ENCODE results near the gene COPE.
"Not testable (repeated sequence)": the region's sequence is repeated elsewhere in the genome, so short reads cannot be mapped to it uniquely, and the experiment has no call there.

Gene COPE

DNA sequence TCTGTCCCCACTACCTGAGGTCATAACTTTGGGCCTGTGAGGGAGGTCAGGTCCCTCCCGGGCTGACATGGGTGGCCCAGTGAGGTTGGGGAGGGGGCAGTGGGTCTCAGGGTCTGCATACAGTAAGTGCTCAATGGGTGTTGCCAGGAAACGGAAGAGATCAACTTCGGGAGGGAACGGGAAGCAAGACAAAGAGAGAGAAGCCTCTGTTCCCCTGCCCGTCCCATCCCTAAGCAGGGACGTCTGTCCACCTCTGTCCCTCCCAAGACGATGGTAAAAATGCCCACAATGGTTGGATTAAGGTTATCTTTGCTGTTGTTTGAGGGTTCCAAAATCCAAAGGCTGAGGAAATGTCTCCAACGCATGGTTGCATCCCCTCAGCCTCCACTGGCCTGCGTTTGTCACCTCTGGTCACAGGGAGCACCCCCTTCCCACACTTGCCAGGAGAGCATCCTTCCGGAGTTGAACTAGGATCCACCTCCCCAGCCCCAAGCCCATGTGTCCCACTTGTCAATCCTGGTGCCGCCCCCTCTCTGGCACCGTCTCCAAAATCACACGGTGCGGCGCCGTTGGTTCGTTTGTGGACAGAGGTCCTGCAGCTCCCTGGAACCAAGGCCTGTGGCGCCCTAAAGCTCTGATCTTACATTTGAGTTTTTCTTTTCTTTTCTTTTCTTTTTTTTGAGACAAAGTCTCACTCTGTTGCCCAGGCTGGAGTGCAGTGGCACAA lies 22.6 kb upstream of the COPE start:
- DNase-seq = peak; percentile 47

DNA sequence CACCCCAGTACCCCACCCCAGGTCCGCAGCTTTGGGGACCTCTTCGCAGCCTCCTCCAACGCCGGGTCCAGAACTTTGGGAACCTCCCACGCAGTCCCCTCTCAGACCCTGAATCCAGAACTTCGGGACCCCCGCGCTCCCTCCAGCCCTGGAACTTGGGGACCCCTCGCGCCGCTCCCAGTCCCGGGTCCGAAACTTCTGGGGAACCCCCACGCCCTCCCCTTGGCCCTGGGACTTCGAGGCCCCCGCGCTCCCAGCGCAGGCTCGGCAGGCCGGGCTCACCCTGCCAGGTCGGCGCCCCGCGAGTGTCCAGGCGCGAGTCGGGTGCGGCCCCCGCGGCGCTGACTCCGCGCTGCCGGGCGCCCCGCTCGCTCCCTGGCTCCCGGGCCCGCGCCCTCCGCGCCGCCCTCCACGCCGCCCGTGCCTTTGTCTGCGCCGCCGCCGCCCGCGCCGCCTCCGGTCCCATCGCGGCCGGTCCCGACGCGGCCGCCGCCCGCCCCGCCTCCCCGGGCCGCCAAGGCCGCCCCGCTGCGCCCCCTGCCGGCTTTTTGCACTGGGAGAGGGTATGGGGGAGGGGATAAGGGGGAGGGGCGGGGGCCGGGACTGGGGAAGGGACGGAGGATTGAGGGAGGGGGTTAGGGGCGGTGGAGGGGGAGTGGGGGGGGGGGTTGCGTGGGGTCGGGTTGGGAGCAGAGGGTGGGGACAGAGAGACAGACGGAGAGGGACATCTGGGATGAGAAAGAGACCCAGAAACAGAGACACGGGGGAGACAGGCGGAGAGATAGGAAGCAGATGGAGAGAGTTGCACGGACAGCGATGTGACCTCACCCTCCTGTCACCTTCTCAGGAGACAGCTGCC lies 21.8 kb upstream of the COPE start, which contains the start of gene HOMER3:
Gene HOMER3, minus strand, starts transcription at position 449 of the 859 bp plus-strand sequence. CDS start 2,235 bp downstream, outside the sequence.
- DNase-seq = peak; percentile 67

DNA sequence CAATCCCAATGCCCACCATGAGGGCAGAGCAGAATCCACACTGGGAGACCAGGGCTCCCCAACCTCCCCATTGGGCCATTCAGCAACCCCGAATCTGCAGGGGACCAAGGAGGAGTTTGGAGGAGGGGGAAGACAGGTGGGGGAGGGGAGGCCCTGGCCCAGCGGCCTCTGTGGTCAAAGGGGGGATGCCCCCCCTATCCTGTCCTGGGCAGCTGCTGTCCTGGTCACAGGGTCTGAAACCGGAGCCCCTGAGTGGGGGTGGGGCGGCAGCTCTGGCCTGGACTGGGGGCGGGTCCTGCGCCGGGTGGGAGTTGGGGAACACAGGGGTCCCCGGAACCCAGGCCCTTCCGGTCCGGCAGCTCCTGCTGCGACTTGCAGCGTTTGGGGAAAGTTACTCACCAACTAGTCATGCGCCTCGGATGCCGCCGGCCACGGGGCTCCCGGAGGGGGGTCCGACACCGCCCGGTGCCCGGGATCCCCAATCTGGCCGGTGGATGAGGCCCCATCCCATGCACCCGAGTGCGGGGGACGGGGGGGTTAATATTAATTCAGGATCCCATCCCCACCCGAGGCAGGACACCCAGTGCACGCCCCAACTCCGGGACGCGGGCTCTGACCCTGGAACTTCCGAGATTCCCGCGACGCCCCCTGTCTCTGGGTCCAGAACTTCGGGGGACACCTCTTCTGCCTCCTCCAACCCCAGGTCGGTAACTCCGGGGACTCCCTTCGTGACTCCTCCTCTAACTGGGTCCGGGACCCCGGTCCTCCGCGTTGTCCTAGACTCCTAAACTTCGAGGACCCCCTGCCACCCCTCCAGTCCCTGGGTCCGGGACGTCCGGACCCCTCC lies 21.0 kb upstream of the COPE start:
- DNase-seq = peak; percentile 60

DNA sequence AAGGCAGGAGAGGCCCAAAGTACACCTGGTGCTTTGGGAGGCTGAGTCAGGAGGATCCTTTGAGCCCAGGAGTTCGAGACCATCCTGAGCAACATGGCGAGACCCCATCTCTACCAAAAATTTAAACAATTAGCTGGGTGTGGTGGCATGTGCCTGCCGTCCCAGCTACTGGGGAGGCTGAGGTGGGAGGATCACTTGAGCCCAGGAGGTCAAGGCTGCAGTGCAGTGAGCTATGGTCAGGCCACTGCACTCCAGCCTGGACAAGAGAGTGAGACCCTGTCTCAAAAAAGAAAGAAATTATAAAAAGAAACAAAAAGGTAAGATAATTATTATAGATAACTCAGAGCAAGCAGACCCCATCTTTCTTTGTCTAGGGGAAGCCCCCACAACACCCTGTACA lies 20.0 kb upstream of the COPE start:
- DNase-seq = no peak

DNA sequence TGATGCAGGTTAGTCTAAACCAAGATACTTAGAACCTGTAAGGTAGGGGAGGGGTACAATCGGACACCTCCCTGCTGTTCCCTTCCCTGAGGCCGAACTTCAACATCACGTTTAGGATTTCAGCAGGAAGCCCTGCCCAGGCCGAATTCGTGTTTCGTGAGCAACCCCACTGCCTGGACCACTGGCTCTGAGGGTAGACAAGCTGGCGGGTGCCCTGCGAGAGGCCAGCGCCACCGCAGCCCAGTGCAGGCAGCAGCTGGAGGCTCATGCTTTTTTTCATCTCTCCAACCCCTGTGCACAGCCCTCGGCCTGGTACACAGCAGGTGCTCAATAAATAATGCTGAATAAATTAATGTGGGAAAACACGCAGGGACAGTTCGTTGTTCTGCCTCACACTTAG lies 14.1 kb upstream of the COPE start:
- DNase-seq = no peak

DNA sequence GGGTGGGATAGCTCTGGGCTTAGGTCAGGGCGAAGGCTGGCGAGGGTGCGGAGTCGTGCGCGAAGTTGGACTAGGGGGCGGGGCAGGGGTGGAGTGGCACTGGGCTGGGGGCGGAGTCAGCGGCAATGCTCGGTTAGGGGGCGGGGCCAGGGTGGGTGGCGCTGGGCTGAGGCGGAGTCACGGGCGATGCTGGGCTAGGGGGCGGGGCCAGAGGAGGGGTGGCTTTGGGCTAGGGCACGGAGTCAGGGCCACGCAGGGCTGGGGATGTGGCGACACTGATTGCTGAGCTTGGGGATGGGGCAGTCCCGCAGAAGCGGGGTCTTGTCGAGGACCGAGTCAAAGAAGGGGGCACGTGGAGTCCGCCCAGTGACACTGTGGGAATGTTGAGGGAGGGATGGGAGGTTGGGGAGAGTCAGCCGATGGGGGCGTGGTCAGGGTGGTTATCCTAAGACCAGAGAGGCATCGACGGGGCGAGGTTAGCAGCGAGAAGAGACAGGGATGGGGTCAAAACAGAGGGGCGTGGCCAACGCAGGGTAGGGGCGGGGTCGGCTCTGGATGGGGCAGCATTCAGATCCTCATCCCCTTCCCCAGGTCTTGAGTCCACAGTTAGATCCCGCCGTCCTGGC lies 13.1 kb upstream of the COPE start:
- no peak for DNase-seq

DNA sequence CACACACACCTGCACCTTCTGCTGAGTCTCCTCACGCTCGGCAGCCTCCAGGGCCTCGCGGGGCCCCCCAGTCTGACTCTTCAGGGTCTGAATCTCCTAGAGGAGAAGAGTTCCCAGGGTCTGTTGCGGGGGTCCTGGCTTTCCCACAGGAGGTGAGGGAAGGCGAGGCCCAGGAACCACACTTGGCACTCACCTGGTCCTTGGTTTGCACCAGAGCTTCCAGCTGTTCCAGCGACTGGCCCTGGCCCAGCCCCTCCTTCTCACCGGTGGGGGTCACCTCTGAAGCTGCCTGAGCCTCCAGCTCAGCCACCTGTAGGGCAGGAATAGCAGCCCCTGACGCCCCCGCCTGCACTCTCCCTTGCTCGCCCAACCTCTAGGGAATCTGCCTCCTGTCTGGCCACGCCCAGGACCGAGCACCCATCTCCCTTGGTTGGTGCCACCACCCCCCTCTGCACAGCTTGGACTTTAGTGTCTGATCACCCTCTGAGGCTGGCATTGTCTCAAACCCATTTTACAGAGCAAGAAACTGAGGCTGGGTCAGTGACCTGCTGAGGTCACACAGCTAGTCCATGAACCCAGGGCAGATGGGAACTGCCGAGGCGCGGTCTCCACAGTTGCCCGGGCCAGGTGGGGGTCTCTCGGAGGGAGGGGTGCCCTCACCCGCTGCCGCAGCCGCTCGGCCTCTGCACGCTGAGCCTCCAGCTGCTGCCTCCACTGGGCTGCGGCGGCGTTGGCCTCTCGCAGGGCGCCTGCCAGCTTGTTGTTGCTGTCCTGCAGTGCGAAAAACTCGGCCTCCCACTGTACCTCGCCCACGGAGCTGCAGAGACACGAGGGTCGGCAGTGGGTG lies 12.4 kb upstream of the COPE start:
- no peak for DNase-seq

DNA sequence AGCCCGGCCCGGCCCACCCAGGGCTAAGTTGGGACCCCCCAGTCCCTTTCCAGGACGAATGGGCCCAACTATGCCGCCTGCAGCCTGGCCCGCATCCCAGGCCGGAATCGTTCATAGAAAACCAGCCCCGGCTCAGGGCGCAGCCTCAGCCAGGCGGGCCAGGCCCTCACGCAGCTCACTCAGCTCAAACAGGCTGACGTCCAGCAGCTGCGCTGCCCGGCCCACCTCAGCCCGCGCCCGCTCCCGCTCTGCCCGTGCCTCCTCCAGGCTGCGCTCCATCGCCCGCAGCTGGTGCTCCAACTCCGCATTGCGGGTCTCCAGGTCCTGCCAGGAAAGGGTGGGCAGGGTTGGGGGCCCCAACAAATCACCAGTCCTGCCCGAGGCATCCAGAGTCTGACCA lies 10.1 kb upstream of the COPE start:
- no peak for DNase-seq

DNA sequence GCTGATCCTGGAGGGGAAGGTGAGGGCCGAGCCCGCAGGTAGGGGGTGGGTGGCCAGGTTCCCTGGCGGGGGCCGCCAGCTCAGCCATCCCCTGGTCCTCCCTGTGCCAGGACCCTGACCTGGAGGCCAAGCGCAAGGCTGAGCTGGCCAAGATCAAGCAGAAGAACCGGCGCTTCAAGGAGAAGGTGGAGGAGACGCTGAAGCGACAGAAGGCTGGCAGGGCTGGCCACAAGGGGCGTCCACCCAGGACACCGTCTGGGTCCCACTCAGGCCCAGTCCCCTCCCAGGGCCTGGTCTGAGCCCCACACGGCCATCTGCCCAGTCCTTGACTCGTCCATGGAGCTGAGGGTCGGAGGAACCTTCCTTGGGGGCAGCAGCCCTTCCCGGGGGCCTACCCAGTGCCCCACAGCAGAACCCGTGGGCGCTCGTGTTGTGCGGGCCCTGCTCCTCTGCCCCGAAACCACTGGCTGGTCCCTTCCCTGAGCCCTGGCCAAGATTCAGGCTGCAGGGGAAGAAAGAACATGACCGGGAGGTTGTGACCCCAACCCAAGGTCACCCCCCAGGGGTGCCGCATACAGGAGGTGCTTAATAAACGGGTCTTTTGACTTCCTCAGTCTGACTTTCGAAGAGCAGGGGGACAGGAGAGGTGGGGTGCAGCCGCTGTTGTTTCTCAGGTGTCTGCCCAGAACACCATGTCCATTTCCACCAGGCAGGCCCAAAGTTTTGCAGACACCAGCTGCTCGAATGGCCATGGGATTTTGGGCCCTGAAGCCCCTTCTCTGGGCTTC lies 9.0 kb upstream of the COPE start:
- DNase-seq = no peak

DNA sequence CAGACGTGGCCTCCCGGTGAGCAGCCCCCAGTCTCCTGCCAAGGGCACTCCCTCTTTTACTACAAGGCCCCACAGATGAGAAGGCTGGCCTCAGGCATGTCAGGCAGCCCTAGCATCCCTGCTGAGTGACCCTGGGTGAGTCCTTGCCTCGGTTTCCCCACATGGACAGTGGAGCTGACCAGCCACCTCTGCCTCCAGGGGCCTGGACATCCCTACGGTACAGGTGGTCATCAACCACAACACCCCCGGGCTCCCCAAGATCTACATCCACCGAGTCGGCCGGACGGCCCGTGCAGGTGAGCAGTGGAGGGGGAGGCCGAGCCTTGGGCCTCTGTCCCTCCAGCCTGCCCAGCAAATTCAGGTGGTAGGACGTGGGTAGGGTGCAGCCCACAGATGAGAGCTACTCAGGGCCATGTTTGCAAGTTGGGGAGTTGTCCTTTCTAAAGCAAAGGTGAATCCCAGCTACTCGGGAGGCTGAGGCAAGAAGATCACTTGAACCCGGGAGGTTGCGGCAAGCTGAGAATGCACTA lies 5.6 kb upstream of the COPE start:
- no peak for DNase-seq

DNA sequence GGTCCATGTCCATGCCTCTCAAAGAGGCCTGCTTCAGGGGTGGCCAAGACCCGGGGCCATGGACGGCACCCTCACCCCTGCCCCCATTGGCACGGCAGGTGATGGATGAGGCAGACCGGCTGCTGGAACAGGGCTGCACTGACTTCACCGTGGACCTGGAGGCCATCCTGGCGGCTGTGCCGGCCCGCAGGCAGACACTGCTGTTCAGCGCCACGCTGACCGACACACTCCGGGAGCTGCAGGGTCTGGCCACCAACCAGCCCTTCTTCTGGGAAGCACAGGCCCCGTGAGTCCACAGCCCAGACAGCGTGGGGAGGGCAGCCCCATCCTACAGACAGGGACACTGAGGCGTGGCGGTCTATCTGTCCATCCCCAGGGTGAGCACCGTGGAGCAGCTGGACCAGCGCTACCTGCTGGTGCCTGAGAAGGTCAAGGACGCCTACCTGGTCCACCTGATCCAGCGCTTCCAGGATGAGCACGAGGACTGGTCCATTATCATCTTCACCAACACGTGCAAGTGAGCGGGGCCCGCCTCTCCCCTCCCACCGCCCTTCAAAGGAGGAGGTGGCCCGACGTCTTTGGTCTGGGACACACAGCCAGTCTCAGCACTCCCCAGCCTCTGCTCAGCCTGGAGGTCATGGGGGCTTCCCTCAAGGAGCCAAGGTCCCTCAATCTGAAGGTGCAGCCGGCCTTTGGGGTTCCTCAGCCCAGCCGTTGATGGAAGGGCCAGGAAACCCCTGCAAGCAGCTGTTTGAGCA lies 3.2 kb upstream of the COPE start:
- no peak for DNase-seq

DNA sequence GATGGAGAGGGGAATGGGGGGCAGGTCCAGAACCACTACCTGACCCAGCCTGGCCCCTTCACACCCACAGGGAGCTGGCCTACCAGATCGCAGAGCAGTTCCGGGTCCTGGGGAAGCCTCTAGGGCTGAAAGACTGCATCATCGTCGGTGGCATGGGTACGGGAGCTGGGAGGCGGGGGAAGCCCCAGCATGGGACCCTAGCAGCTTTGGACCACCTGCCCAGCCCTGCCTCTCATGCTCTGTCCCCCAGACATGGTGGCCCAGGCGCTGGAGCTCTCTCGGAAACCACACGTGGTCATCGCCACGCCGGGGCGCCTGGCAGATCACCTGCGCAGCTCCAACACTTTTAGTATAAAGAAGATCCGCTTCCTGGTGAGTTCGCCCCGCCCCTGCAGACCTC lies 2.4 kb upstream of the COPE start:
- no peak for DNase-seq

DNA sequence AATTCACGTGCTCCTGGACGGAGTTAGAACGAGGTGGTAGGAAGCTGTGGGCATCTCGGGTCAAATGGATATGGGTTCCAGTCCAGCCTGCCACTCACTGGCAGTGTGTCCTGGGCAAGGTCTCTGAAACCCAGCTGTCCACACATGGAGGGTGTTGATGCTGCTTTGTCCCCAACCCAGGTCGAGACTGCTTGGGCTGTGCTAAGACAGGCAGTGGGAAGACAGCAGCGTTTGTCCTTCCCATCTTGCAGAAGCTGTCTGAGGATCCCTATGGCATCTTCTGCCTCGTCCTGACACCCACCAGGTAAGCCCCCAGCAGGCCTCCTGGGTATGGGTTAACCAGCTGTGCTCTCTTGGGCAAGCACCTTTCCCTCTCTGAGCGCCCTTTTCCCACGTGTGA lies 1.2 kb upstream of the COPE start:
- no peak for DNase-seq

DNA sequence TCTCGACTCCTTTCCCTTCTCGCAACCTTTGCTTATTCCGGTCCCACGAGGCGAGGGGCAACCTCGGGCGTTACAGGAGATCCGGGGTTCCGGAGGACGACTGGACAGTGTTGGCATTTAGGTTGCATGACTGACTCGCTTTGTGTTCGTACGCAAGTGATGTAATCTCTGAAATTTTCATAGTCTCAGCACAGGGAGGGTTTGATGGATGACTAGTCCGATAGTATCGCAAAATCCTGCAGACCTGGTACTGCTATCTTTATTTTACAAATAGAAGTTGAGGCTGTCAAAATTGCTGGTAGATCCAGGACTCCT lies 670 bp upstream of the COPE start:
- DNase-seq = no peak

DNA sequence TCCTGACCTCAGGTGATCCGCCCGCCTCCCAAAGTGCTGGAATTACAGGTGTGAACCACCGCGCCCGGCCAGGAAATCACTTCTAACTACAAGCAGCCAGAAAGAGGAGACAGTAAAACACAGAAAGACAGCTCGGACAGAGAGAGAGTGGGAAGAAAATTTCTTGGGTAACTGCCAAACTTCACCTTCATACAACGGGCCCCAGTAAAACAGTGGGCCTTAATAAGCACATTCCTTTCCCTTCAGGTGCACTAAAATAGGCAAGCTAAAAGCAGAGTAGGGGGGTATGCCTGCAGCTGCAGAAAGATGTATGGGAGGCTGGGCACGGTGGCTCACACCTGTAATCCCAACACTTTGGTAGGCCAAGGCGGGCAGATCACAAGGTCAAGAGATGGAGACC lies 1.6 kb downstream of the COPE start:
- not testable (repeated sequence) for DNase-seq

DNA sequence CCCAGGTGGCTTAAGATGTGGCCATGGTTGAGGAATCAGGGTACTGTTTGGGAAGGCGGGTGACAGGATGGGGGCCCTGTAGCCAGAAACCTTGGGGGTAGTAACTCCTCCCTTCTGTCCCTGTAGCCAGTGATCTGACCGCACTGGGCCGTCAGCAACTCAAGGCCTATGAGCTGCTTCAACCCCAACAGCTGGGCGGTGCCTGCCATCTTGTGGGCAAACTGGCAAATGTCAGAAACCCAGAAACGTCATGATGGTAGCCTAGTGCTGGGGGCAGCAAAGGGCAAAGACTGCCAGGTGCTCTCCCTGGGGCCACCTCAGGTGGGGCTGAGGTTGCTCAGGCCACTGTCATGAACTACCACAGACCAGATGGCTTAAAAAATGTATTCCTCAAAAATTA lies 3.5 kb downstream of the COPE start:
- no peak for DNase-seq

DNA sequence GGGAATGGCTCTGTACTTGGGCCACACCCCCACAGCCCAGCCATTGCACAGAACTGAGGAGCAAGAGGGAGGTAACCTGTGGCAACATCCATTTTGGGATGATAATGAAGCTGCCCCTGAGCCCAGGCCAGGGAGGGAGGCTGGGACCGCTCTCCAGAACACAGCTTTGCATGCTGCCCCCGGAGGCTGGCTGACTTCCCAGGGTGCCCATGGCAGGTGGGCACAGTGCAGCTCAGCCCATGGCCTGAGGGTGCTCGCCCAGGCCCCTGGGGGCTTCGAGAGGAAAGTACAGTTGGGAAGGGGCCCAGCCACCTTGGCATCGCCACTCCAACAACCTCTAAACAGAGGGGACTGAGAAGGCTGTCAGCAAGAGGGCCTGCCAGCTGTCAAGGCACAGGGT lies 5.7 kb downstream of the COPE start:
- DNase-seq = no peak

DNA sequence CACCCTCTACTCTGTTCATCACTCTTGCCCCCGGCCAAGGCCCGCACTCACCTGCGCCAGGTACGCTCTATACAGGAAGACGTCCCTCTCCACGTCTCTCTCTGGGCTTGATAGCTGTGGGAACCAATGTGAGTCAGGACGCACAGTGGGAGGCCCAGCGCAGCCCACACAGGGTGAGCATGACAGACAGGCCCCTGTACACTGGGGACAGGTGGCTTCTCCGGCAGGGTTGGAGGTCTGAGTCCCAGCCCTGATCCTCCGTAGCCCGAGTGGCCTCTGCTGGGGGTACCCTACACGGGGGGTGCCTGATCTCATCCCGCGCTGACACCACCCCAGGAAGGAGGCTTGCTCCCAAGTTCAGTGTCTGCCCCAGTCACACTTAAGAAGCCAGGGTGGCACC lies 6.3 kb downstream of the COPE start:
- DNase-seq = no peak

DNA sequence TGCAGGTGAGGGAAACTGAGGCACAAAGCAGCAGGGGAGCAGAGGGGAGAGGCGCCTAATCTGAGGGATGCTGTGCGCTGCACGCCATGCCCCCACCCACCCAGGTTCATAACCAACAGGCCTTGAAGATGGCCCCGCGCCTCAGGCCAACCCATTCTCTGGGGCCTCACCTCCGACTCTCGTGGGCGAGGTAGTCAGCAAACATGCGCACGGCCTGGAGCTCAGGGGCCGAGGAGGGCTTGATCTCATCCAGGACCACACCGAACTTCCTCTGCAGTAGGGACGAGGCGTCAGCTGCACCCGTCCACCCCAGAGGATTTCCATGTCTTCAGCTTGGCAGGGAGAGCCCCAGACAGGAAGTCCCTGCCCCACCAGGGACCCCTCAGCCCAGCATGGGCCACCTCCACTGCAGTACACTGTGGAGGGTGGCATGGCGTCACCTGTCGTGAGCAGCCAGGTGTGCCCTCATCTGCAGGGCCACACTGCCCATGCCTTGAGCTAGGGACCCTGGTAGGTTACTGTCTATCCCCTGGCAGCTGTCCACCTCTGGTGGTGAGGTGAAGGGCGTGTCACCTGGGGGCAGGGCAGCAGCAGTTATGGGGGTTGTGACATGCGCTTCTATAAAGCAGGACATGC lies 8.3 kb downstream of the COPE start:
- no peak for DNase-seq

Data from right kidney (tissue), 1 donor.